Activated CD4-positive, alpha-beta T cell treated with anti-CD3 and anti-CD28 coated beads for 24 hours (primary cell): Measurements from ENCODE around the gene LRBA.
"Not testable (repeated sequence)": the region's sequence is repeated elsewhere in the genome, so short reads cannot be mapped to it uniquely, and the experiment has no call there.

Source experiments
- DNase-seq, 2 donors: peaks; one replicate each; pipeline ENCODE4 v3.0.0-alpha.2; 2020; ENCODE audit warnings: low read depth in 2 of 2

The LRBA gene

GRCh38 chr4:150742930-150743329 is 272.2 kb downstream of the LRBA start:
- DNase-seq = not testable (repeated sequence)

DNA sequence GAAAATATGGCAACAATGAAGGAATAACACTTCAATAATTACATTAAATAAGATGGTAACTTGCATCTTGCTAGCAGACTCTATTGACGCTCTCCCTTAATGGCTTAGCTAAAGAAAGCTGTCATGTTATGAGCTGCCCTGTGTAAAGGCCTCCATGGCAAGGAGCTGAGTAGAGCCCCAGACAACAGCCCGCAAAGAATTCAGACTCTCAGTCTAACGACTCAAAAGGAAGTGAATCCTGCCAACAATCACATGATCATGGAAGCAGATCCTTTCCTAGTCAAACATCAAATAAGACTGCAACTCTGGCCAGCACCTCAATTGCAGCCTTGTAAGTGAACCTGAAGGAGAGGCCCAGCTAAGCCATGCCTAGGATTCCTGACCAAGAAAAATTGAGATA is 275.5 kb downstream of the LRBA start:
- no peak for DNase-seq

DNA sequence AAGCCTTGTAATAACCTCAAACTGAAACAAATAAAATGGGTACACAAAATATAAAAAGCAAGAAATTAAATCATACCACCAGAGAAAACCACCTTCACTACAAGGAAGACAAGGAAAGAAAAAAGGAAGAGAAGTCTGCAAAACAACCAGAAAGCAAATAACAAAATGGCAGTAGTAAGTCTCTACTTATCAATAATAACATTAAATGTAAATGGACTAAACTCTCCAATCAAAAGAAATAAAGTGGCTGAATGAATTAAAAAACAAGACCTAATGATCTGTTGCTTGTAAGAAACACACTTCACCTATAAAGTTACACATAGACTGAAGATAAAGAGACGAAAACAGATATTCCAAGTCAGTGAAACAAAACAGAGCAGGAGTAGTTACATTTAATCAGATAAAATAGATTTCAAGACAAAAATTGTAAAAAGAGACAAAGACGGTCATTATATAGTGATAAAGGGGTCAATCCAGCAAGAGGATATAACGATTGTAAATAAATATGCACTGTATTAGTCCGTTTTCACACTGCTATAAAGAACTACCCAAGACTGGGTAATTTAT is 289.0 kb downstream of the LRBA start:
- DNase-seq = no peak

- DNase-seq = no peak
These were observed 291.2 kb downstream of the LRBA start for GRCh38 chr4:150723727-150724411.

DNA sequence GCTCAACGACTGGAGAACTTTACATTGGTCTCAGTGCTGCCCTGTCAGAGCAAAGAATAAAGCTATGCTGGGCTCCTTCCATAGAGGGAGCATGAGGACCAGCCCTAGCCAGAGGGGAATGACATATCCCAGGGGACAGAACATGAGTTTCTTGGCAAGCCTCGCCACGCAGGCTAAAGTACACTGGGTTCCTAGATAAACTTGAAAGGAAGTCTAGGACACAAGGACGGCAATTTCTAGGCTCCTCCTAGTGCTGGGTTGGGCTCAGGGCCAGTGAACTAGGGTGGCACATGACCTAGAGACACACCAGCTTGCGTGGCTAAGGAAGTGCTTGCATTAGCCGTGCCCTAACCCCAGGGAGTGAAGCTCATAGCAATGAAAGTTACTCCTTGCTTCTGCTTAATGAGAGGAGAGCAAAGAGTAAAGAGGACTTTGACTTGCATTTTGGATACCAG is 292.1 kb downstream of the LRBA start:
- DNase-seq = no peak

DNA sequence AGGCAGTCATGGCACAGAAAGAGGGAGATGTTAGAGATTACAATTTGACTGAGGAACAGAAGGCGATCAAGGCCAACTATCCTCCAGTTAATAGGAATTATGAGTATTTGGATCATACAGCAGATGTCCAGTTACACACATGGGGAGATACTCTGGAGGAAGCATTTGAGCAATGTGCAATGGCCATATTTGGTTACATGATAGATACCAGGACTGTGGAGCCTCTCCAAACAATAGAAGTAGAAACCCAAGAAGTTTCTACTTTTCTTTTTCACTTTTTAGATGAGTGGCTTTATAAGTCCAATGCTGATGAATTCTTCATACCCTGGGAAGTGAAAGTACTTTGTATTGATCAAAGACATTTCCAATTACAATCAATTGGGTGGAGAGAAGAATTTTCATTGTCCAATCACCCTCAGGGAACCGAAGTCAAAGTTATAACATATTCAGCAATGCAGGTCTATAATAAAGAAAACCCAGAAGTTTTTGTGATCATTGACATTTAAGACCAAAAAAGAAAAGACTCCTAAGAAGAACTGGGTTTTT is 294.0 kb downstream of the LRBA start:
- no peak for DNase-seq

DNA sequence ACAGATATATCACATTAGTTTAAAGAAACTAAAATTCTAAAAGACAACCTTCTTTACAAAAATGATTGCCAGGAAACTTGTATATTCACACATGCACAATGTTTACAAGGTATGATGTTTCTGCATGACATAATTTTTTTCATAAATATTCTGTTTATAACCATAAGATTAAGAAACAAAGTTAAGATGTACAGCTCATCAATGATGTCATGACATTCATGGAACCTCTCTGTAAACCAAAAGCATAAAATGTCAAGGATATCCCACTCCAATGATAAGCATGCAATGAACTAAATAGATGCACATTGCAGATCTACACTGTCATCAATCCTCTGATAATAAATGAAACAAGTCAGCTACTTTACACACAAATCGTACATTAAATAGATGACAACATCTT is 297.1 kb downstream of the LRBA start:
- DNase-seq = no peak

DNA sequence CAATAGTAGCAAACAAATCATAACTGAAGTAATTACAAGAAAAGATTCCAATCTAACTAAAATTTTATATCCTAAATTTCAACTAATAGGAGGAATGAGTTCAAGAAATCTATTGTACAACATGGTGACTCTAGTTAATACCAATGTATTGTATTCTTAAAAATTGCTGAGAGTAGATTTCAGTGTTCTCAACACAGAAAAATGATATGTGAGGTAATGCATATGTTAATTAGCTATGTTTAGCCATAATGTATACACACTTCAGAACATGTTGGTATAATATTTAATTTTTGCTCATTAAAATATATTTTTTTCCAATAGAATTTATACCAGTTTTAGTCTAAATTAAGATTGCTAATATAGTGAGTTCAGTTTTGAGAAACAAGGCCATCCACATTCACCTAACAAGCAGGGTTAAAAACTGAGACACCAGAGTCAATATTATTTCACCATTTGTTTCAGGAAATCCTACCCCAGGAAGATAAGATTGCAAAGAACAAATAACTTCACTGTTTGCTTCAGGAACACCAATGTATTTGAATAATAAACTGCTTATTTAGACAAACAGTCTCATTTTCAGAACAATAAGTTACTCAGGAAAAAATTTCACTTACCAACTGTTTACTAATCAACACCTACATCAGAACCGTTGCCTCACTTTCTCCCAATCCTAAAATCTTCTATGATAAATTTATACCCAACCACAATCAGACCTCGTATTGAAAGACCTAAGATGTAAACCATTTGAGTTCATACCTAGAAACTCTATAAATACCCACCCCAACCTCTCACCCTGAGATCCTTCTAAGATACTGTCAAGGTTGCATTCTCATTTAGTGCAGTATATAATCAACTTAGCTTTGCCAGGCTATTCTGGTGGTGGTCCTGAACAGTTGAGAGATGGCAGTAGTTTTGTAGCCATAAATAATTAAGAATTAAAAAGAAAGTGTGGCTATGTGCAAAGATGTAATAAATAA is 300.3 kb downstream of the LRBA start:
- no peak for DNase-seq

DNA sequence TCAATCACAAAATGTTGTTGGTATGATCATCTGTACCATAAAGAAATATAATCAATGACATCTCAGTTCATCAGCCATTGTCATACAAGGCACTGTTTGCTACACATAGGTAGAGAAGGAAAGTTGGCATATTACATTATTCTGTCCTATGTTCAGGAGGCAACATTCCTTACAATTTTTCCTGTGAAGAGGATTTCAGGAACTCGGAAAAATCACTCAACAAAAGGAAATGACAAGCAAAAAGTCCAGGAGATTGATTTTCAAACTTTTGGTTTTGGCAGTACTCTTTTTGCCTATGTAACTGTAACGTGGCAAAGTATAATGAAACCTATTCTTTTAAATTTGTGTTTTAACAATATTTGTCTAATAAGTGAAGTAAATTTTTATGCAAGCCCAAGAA is 301.8 kb downstream of the LRBA start:
- no peak for DNase-seq

- no peak for DNase-seq
These were observed 304.2 kb downstream of the LRBA start for GRCh38 chr4:150710770-150711375.

DNA sequence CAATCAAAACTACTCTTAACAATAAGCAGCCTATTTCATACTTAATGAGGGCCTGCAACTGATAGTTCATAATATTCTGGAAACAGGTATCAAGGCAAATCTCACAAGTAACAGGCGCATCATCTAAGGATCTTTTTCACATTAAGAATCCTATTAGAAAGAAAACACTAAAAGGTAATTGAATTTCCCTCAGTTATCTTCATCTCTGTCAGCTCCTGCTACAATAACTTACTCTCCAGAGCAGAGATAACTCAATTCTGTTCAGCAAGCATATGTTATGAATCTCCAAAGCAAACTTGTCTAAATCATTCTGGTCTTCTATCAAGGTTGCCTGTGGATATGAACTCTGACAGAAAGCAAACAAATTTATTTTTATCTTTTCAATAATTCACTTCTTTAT is 307.1 kb downstream of the LRBA start:
- DNase-seq = no peak

DNA sequence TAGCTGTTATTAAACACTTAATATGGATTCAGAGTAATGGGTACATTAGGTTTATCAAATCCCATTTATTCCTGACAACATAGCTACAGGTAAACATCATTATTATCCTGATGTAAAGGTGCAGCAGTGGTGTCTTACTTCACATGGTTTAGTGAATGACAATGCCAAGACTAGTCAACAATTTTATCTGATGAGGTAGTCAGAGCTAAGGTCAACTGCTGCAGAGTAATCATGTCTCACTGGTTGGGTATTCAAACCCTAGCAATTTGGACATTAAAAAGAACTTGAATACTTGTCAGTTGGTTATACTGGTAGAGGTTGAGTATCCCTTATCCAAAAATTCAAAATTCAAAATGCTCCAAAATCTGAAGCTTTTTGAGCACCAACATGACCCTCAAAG is 315.5 kb downstream of the LRBA start:
- no peak for DNase-seq

DNA sequence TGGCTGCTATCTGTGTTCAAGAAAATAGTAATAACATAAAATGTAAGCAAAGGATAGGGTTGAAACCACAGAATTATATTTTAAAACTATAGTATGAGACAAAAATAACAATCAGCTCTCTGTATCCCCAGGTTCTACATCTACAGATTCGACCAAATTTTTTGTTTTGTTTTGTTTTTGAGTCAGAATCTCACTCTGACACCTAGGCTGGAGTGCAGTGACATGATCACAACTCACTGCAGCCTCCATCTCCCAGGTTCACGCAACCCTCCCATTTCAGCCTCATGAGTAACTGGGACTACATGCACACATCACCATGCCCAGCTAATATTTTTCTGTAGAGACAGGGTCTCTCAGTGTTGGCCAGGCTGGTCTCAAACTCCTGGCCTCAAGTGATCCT is 319.9 kb downstream of the LRBA start:
- no peak for DNase-seq

DNA sequence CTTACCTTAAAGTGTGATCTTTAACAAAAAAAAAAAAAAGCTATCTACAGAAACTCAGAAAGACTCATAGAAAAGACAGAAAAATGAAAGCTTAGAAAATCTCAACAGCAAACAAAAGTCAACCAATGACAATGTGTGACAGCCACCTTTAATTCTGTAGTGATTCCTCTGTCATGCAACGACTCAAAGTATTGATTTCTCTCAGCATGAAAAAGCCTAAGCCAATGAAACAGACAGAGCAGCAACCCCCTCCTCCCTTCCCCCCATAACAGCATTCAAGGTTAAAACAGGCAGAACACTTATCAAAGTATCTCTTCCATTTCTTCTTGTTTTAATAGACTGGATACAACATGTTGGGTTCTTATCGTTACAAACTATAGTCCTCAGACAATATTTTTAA is 320.6 kb downstream of the LRBA start:
- DNase-seq = no peak

- no peak for DNase-seq
These were observed 331.2 kb downstream of the LRBA start for GRCh38 chr4:150683775-150684350.

- DNase-seq = no peak
These were observed 333.0 kb downstream of the LRBA start for GRCh38 chr4:150682126-150682525.

GRCh38 chr4:150681063-150681462 is 334.0 kb downstream of the LRBA start:
- DNase-seq = no peak

- no peak for DNase-seq
These were observed 334.4 kb downstream of the LRBA start for GRCh38 chr4:150680651-150681050.

DNA sequence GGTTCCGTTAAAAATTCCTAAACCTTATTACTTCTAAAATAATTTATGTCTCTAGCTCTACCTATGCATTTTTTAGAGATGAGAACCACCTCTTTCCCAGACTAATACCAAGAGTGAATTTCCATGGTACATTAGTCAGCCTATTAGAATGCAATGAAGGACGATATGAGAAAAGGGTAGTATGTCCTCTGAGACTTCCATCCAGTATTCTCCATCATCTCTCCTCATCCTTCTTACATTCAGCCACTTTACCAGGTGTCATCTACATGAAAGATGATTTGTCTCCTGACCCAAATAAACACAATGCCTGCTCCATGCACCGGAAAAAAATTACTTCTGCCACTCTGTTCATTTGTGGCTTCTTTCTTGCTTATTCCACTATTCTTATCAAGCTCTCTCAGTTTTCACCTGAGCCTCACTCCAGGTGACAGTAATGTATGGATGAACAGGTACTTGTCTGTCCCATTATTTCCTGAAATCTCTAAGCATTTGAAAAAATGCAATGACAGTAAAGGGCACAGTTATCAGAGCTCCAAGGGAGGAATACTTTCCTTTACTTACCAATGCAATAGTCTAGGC is 335.2 kb downstream of the LRBA start:
- DNase-seq = no peak

GRCh38 chr4:150679018-150679764 is 335.9 kb downstream of the LRBA start:
- no peak for DNase-seq
